HG03442 (cell line): ENCODE measurements around the gene AP2M1.
"Not testable (repeated sequence)": the region's sequence is repeated elsewhere in the genome, so short reads cannot be mapped to it uniquely, and the experiment has no call there.

Source experiments
- ATAC-seq: cut with Tn5 transposase; IDR thresholded peaks from one replicate; pipeline ENCODE4 v1.9.1; 2021; ENCODE audit warnings: mild to moderate bottlenecking, moderate library complexity; ENCODE audit not compliant: unreplicated experiment

The AP2M1 gene

DNA sequence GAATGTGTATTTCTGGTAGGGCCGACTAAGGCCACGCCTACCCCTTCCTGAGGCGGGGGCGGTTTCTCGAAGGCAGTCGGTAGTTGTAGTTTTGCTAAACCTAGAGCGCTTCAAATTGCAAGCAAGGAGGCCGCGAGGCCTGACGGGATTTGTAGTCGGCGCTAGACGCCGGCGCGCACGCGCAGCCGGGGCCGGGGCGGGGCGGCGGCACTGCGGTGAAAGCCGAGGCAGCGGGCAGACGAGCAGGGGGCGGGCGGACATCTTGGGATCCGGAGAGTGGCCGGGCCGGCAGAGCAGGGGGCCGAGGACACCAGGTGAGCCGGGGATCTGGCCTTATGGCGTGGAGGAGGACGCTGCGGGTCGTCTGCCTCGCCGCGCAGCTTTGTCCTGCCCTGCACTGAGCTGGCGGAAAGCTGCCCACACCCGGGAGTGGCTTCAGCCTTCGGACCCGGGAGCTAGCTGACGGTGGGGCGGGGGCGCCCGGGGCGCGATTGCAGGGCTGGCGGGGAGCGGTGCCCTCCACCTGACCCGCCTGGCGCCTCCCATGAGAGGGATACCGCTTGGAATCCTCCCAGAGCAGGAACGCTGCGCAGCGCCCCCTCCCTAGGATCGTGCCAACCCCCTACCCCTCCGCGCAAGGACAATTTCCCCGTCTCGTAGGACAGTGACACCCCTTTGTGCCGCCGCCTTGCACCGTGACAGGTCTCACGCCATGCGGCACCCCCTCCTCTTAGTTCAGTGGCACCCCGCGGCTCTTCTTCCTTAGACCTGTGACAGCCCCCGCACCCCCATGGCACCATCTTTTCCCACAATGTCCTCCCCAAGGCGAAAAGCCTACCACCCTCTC is at the start of gene AP2M1:
TSS of gene AP2M1 (plus strand) at position 210 of the 847 bp plus-strand sequence. CDS start 2,139 bp downstream, outside the sequence.
- ATAC-seq, result peak; percentile 90

DNA sequence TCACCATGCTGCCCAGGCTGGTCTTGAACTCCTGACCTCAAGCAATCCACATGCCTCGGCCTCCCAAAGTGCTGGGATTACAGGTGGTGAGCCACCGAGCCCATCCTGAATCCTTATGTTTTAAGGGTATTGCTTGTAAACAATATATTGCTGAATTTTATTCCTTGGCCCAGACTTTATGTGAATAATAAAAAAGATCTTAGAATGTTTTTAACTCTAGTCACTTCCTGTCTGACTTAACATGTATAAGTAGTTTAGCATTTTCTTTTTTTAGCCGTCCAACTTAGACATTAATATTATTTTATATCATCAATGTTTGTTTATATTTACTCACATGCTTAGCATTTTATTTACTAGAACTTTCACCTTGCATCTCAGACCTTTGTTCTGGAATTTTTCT is 48.6 kb upstream of the AP2M1 start:
- ATAC-seq, result no peak

DNA sequence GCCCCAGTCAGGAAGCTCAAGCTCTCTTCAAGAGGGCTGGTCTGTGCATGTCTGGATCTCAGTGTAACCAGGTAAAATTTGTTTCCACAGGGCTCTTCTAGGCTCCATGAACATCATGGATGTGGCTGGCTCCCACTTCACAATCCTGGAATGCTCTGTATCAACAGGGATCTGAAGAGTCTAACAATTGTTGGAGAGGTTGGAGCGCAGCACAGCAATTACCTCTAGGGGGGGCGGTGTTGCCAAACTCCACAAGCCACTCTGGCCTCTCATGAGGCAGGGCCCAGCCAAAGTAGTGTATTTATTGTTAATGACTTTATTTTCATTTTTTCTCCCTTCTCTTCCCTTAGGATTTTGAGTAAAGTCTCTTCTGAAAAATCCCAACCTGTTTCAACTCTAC is 45.6 kb upstream of the AP2M1 start:
- ATAC-seq, result no peak

DNA sequence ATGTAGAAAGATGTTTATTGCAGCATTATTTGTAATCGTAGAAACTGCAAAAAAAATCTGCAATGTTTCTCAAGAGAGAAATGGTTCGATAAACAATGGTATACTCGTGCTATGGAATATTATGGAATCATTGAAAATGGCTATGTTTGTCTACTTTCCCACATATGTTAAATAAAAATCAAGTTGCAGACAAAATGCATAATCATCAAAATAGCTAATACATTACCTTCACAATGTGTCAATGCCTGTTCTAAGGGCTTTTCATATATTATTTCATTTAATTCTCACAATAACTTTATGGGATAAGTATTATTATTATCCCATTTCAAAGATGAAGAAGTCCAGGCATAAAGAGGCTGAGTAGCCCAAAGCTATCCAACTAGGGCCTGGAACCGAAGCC is 41.7 kb upstream of the AP2M1 start:
- no peak for ATAC-seq

DNA sequence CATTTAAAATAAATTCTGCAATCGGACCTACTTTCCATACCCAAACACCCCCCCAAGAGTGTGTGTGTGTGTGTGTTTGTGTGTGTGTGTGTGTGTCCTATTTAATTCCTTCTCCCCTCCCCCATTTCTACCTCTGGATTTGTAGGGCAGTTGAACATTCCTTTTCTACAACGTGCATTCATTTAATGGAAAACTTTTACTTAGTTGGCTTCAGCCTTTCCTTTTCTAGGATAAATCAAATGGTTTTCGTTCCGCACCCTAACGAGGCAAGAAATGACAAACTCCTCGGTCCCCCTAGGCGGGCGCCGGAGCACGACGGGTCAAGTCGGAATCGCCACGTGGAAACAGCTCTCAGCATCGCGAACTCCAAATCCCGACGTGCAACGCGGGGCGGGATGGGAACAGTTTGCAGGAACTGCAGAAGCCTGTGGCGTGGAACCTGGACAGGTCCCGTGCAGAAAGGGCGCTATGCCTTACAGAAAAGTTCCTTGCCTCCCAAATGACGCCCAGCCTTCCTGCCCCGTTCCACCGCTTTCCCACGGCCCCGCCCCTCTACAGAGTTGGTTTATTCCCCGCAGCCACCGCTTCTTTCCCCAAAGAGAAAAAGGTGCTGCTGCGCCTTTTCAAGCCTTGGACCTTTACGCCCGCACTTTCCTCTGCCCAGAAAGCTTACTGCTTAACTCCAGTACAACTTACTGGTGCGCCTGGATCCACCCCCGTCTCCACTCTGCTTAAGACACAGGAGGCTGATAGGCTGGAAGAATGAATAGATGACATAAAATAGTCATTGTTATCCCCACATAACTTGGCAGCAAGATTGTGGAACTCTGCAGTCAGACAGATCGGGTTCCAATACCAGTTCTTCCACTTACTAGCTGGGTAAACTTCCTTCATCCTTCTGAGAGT is 40.6 kb upstream of the AP2M1 start:
- ATAC-seq, result no peak

DNA sequence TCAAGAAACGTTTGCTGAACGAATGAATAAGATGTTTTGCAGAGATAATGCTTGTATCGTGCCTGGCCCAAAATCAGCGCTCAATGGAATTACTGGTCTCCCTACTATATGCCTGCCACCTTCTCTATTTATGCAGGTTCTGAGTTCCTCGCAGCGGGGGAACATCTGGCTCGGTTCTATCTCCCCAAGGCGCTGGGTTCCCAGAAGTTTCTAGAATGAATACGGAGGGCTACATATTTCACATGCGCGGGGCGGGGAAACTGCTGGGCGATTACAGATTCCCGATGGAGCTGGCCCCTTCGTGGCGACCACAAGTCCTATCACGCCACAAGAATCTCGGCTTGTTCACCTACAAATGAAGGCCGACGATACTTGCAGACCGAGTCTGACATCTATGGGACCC is 39.9 kb upstream of the AP2M1 start:
- no peak for ATAC-seq

DNA sequence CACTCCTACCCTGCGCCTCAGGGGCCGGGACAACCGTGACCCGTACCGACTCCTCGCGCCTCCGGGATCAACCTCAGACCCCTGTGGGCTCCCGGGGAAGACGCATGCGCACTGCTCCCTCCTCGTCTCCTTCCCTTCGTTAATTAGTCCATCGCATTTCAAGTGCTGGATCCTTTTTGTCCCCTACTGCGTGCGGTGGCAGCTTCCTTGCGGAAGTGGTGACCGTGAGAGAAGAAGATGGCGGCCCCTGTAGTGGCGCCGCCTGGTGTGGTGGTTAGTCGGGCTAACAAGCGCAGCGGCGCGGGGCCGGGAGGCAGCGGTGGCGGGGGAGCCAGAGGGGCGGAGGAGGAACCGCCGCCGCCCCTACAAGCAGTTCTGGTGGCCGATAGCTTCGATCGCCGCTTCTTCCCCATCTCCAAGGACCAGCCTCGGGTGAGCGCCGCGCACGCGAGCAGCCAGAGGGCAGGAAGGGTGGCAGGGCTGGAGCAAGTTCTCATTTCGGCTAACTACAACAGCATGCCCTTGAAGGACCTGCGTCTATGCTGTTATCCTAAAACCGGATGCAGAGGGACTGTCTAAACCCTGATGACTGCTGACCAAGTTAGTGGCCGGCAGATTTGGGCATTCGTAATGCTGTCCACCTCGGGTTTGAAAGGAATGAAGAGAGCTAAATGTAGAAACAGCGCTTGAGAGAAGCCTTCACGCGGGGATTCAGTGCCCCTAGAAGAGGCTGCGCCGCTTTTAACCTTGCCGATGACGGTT is 39.3 kb upstream of the AP2M1 start, which contains the start of gene EIF2B5:
TSS of gene EIF2B5 (plus strand) at position 210 of the 762 bp plus-strand sequence. CDS start at position 238, 28 bp downstream.
- ATAC-seq, result peak; percentile 88

DNA sequence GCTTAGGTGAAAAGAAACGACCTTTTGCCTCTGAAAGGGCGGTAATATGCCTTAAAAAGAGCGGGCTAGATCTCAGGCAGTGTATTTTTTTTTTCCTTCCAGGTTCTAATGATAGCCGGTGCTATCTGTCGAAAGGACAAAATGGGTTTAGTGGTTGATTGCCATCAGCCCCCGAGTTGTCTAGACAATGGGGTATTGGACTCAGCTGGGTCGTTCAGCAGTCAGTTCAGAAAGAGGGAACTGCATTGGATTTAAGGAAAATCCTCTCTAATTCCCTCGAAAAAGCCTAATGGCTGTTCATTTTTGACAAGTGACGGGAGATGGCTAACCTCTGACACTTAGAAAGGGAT is 38.8 kb upstream of the AP2M1 start:
- peak; percentile 3 for ATAC-seq

DNA sequence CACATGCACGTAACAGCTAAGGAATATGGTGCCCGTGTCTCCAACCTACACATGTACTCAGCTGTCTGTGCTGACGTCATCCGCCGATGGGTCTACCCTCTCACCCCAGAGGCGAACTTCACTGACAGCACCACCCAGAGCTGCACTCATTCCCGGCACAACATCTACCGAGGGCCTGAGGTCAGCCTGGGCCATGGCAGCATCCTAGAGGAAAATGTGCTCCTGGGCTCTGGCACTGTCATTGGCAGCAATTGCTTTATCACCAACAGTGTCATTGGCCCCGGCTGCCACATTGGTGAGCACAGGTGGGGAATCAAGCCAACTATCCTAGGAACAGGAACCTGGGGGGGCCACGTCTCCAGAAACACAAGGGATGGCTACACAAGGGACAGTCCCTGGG is 34.2 kb upstream of the AP2M1 start:
- ATAC-seq, result no peak

DNA sequence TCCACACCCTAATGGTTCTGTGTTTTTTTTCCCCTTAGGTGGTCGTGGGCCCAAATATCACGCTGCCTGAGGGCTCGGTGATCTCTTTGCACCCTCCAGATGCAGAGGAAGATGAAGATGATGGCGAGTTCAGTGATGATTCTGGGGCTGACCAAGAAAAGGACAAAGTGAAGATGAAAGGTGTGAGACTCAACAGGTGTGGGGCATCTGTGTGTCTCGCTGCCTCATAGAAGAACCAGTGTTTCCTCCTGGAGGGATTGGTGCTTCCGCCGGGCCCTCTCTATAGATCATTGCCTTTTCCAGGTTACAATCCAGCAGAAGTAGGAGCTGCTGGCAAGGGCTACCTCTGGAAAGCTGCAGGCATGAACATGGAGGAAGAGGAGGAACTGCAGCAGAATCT is 32.5 kb upstream of the AP2M1 start:
- ATAC-seq, result no peak

DNA sequence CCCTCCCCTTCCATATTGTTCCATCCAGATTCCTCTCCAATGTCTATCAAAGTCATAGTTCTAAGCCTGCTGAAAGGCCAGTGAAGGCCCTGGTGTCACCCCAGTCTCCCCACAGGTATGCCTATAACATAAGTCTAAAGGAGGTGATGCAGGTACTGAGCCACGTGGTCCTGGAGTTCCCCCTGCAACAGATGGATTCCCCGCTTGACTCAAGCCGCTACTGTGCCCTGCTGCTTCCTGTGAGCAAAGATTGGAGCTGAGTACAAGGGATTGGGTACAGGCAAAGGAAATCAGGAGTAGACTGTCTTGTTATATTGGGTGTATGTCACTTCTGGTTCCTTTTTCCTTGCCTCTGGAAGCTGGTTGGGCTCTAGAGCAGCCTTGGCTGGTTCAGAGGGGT is 31.3 kb upstream of the AP2M1 start:
- ATAC-seq, result peak; percentile 41

DNA sequence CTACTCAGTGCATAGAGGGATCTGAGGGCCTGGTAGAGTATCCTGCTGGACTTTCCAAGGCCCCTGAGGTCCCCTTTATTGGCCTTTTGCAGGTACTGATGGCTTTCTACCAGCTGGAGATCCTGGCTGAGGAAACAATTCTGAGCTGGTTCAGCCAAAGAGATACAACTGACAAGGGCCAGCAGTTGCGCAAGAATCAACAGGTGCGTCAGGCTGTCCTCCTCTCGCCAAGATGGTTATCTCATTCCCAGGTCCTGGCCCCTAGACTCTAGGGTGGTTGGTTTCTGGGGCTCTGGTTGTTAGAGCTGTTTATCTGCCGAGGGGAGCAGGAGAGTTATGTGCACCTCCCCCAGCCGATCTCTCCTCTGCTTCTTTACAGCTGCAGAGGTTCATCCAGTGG is 30.1 kb upstream of the AP2M1 start:
- no peak for ATAC-seq

DNA sequence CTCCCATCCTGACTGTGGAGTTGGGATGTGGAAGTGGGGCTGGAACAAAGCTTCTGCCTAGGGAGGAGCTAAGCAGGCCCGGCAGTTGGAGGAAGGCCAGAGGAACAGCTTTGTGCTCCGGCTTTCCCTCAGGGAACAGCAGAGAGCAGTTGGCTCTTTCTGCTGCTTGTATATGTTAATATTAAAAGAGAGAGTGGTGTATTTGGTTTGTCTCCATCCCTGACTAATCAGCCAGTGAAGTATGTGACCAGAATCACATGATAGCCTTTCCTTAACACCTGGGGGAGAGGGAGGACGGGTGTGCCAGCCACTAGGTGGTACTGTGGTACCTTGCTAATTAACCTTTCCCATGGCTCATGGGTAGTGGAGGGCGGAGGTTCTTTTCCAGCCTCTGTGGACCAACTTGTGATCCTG is 29.5 kb upstream of the AP2M1 start:
- ATAC-seq, result no peak

DNA sequence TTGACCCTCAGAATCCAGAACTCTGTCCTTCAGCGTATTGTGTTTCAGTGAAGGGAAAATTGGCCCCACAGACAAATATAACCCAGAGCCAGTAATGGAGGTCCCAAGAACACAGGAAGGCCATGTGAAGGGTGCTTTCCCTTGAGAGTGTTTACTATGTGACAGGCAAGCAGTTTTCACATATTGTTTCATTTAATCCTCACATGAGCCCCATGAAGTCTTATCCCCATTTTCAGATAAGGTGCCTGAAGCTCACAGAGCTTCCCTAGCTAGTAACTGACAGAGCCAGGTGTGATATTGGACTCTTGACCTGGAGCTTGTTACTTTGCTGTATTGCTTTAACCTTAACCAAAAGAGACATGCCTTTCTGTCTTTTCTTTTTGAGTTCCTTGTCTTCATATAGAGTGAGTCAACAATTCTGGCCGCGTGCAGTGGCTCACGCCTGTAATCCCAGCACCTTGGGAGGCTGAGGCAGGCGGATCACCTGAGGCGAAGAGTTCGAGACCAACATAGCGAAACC is 28.8 kb upstream of the AP2M1 start:
- no peak for ATAC-seq

DNA sequence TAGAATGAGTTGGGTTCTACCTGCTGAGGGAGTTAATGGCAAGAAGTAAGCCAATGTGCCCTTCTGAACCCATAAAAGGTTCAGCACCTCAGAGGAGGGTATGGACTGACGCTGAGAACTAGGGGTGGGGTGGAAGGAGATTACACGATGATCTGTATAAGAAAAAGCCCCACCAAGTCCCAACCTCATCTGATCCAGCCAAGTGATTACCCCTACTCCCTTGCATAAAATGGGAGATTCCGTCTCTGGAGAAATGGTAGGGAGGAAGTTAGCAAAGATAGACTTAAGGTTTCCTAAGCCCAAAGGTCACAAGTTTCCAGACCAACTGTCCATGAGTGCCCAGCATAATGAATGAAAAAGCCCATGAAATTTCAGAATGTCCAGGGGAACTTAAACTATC is 26.6 kb upstream of the AP2M1 start:
- no peak for ATAC-seq

DNA sequence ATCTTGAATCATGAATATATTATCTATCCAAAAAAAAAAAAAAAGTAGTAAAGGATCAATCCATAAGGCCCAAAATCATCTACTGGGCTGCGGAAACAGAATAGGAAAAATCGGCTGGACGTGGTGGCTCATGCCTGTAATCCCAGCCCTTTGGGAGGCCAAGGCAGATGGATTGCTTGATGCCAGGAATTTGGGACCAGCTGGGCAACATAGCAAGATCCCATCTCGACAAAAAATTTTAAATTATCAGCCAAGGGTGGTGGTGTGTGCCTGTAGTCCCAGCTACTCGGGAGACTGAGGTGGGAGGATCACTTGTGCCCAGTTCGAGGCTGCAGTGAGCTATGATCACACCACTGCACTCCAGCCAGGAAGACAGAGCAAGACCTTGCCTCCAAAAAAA is 25.5 kb upstream of the AP2M1 start:
- ATAC-seq, result no peak

DNA sequence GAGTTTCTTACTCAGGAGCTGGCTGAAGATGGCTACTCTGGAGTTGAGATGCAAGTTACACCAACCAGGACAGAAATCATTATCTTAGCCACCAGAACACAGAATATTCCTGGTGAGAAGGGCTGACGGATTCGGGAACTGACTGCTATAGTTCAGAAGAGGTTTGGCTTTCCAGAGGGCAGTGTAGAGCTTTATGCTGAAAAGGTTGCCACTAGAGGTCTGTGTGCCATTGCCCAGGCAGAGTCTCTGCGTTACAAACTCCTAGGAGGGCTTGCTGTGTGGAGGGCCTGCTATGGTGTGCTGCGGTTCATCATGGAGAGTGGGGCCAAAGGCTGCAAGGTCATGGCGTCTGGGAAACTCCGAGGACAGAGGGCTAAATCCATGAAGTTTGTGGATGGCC is 24.9 kb upstream of the AP2M1 start:
- ATAC-seq, result not testable (repeated sequence)

DNA sequence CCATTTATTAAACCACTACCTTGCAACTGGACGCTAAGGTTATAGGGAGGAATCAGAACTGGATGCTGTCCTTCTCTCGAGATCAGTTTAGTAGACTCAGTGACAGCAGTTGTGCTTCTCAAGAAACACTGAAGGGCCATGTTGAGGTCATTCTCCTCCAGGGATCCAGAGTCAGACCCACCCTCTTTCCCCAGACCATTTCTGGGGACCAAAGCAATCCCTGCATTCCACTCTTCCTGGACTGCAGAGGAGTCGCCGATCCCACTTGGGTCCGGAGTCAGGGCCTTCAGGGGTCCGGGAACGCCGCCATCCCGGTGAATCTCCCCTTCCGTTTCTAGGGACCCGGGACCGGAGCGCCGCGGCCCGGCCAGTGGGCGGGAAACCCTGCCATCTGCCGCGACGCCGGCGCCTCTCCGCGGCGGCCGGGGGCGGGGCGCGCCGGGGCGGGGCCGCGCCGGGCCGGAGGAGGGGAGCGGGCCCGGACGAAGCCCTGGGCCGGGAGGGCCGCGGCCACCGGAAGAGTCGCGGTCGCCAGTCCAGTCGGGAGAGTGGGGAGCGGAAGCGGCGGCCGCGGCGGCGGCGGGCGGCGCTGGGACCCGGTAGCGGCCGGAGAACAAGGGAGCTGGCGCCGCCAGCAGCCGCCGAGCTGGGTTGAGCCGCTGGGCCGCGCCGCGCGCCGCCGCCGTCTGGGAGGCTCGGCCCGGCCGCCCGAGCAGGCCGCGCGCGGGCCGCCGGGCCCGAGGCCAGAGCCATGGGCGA is 19.6 kb upstream of the AP2M1 start, which contains the start of gene DVL3:
TSS of gene DVL3 (plus strand) at position 493 of the 759 bp plus-strand sequence. CDS start at position 752, 259 bp downstream.
- ATAC-seq, result peak; percentile 63

DNA sequence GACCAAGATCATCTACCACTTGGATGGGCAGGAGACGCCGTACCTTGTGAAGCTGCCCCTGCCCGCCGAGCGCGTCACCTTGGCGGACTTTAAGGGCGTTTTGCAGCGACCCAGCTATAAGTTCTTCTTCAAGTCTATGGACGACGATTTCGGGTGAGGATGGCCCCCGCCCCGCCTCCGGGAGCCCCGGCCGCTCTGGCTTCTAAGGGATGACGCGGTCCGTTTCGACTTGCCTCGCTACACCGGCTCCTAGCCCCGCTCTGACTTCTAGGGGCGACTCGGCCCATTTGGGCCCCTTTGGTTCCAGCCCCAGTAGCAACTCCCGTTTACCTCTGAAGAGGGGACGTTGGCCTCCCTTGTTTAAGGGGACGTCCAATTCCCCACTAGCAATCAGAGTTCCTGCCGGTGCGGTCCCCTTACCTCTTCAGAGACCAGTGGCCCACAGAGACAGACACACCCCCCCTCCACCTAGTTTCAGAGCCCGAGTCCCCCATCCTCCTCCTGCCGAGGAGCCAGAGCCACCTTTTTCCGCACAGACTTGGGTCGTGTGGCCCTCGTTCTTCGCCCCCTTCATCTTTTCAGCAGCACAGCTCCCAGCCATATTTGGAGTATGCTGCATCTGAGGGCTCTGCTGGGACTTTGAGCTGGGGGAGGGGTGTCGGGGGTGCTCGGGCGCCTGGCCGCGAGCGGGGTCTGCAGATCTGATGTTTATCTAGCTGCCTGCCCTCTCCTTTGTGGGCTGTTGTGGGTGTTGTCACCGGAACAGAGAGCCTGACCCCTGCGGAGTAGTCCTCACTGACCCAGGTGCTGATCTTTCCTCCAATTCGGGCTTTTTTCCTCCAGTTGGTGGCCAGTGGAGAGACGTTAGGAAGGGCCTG is 18.8 kb upstream of the AP2M1 start:
- ATAC-seq, result peak; percentile 28
